ENCODE results near the gene RPS25.
A peak's percentile ranks its signal among the peaks of the same experiment; 100 is the strongest.
"Not testable (repeated sequence)": the region's sequence is repeated elsewhere in the genome, so short reads cannot be mapped to it uniquely, and the experiment has no call there.

RPS25 gene

GRCh38 chr11:119027561-119028345 lies 9.6 kb upstream of the RPS25 start:
- Mint-ChIP-seq H3K27me3 (no peaks in the 10 kb centered on the region), H3K9me3 (no peaks in the 10 kb centered on the region), H3K27ac (no peak overlapping the region), H3K4me1 (peaks cover 48% of the 10 kb centered on the region), H3K36me3 (peaks cover 2% of the 10 kb centered on the region), H3K4me3 (no peak overlapping the region)

GRCh38 chr11:119026970-119027369 lies 8.8 kb upstream of the RPS25 start:
- Mint-ChIP-seq H3K4me1 (peaks cover 53% of the 10 kb centered on the region), H3K9me3 (no peaks in the 10 kb centered on the region), H3K36me3 (peaks cover 4% of the 10 kb centered on the region), H3K4me3 (no peak overlapping the region), H3K27me3 (no peaks in the 10 kb centered on the region), H3K27ac (peak overlapping the region; percentile 53)

GRCh38 chr11:119025978-119026766 lies 8.0 kb upstream of the RPS25 start:
- Mint-ChIP-seq H3K4me1 (peaks cover 56% of the 10 kb centered on the region), H3K36me3 (peaks cover 6% of the 10 kb centered on the region), H3K9me3 (no peaks in the 10 kb centered on the region), H3K27ac (no peak overlapping the region), H3K4me3 (no peak overlapping the region), H3K27me3 (no peaks in the 10 kb centered on the region)

GRCh38 chr11:119025541-119025940 lies 7.4 kb upstream of the RPS25 start:
- Mint-ChIP-seq H3K4me1 (peaks cover 59% of the 10 kb centered on the region), H3K9me3 (no peaks in the 10 kb centered on the region), H3K36me3 (peaks cover 6% of the 10 kb centered on the region), H3K4me3 (no peak overlapping the region), H3K27me3 (no peaks in the 10 kb centered on the region), H3K27ac (no peak overlapping the region)

- Mint-ChIP-seq H3K4me1 (peaks cover 63% of the 10 kb centered on the region), H3K27ac (no peak overlapping the region), H3K36me3 (peaks cover 6% of the 10 kb centered on the region), H3K9me3 (no peaks in the 10 kb centered on the region), H3K4me3 (no peak overlapping the region), H3K27me3 (no peaks in the 10 kb centered on the region)
These were observed 6.9 kb upstream of the RPS25 start for GRCh38 chr11:119025099-119025473.

- H3K4me1 Mint-ChIP-seq: peaks cover 63% of the 10 kb centered on the region
- H3K9me3 Mint-ChIP-seq: no peaks in the 10 kb centered on the region
- no peak overlapping the region for H3K4me3 Mint-ChIP-seq
- peak overlapping the region; percentile 41 for H3K27ac Mint-ChIP-seq
- peaks cover 6% of the 10 kb centered on the region for H3K36me3 Mint-ChIP-seq
- no peaks in the 10 kb centered on the region for H3K27me3 Mint-ChIP-seq
These were observed 6.4 kb upstream of the RPS25 start for GRCh38 chr11:119024430-119025098.

GRCh38 chr11:119023741-119024140 lies 5.6 kb upstream of the RPS25 start:
- Mint-ChIP-seq H3K27me3 (no peaks in the 10 kb centered on the region), H3K4me1 (peaks cover 55% of the 10 kb centered on the region), H3K9me3 (no peaks in the 10 kb centered on the region), H3K27ac (no peak overlapping the region), H3K36me3 (peaks cover 6% of the 10 kb centered on the region), H3K4me3 (no peak overlapping the region)

- Mint-ChIP-seq H3K4me3 (peak overlapping the region; percentile 57), H3K4me1 (peaks cover 51% of the 10 kb centered on the region), H3K27ac (peak overlapping the region; percentile 35), H3K27me3 (no peaks in the 10 kb centered on the region), H3K9me3 (no peaks in the 10 kb centered on the region), H3K36me3 (peaks cover 19% of the 10 kb centered on the region)
These were observed 3.5 kb upstream of the RPS25 start for GRCh38 chr11:119021631-119022030.

- Mint-ChIP-seq H3K9me3 (no peaks in the 10 kb centered on the region), H3K4me3 (peak overlapping the region; percentile 100), H3K36me3 (peaks cover 26% of the 10 kb centered on the region), H3K4me1 (peaks cover 55% of the 10 kb centered on the region), H3K27me3 (no peaks in the 10 kb centered on the region), H3K27ac (peak overlapping the region; percentile 63)
These were observed 1.9 kb upstream of the RPS25 start for GRCh38 chr11:119019996-119020395.

GRCh38 chr11:119017377-119017776 lies 766 bp downstream of the RPS25 start:
- not testable (repeated sequence) for H3K9me3 Mint-ChIP-seq, H3K27me3 Mint-ChIP-seq
- peaks cover 36% of the 10 kb centered on the region for H3K36me3 Mint-ChIP-seq
- peak overlapping the region; percentile 100 for H3K4me3 Mint-ChIP-seq
- peaks cover 48% of the 10 kb centered on the region for H3K4me1 Mint-ChIP-seq
- peak overlapping the region; percentile 100 for H3K27ac Mint-ChIP-seq

- no peaks in the 10 kb centered on the region for H3K9me3 Mint-ChIP-seq
- H3K27ac Mint-ChIP-seq: peak overlapping the region; percentile 100
- peaks cover 34% of the 10 kb centered on the region for H3K36me3 Mint-ChIP-seq
- no peaks in the 10 kb centered on the region for H3K27me3 Mint-ChIP-seq
- peaks cover 41% of the 10 kb centered on the region for H3K4me1 Mint-ChIP-seq
- peak overlapping the region; percentile 100 for H3K4me3 Mint-ChIP-seq
These were observed 1.7 kb downstream of the RPS25 start for GRCh38 chr11:119016216-119017009.

- Mint-ChIP-seq H3K4me3 (peak overlapping the region; percentile 100), H3K4me1 (peaks cover 32% of the 10 kb centered on the region)
These were observed 3.0 kb downstream of the RPS25 start for GRCh38 chr11:119015054-119015611.

GRCh38 chr11:119014209-119014924 lies 3.8 kb downstream of the RPS25 start:
- peak overlapping the region; percentile 85 for H3K27ac Mint-ChIP-seq
- H3K27me3 Mint-ChIP-seq: no peaks in the 10 kb centered on the region
- H3K9me3 Mint-ChIP-seq: no peaks in the 10 kb centered on the region
- peak overlapping the region; percentile 73 for H3K4me3 Mint-ChIP-seq
- H3K4me1 Mint-ChIP-seq: peaks cover 26% of the 10 kb centered on the region
- H3K36me3 Mint-ChIP-seq: peaks cover 35% of the 10 kb centered on the region

More at GRCh38 chr11:119015054-119015611, 3.0 kb downstream of the RPS25 start:
- H3K27me3 Mint-ChIP-seq: no peaks in the 10 kb centered on the region
- H3K27ac Mint-ChIP-seq: peak overlapping the region; percentile 100
- H3K36me3 Mint-ChIP-seq: peaks cover 34% of the 10 kb centered on the region
- H3K9me3 Mint-ChIP-seq: no peaks in the 10 kb centered on the region

GRCh38 chr11:119012629-119013170 lies 5.4 kb downstream of the RPS25 start:
- H3K27ac Mint-ChIP-seq: peak overlapping the region; percentile 46
- peaks cover 33% of the 10 kb centered on the region for H3K36me3 Mint-ChIP-seq
- no peaks in the 10 kb centered on the region for H3K27me3 Mint-ChIP-seq
- peak overlapping the region; percentile 12 for H3K4me3 Mint-ChIP-seq
- peaks cover 26% of the 10 kb centered on the region for H3K4me1 Mint-ChIP-seq
- no peaks in the 10 kb centered on the region for H3K9me3 Mint-ChIP-seq

Data from activated naive CD4-positive, alpha-beta T cell treated with anti-CD3 and anti-CD28 coated beads, Interleukin-2, amount 50 U/mL, for 24 hours (primary cell).